GM13976 (cell line): ENCODE results near the gene SP110.
A peak's percentile ranks its signal among the peaks of the same experiment; 100 is the strongest.

Source experiments
- DNase-seq: peaks from one replicate; pipeline ENCODE4 v3.0.0; 2012; ENCODE audit warnings: low spot score
- CTCF ChIP-seq: IDR thresholded peaks from 2 replicates; pipeline ENCODE4 v1.5.1; 2012; ENCODE audit warnings: borderline replicate concordance, mild to moderate bottlenecking; ENCODE audit not compliant: insufficient read depth; ENCODE audit errors: extremely low read depth, missing control alignments, control extremely low read depth
- in situ Hi-C: fragments of 300-500 bp; cut with MboI; formaldehyde crosslinking; loops from one replicate; pipeline ENCODE4 v1.12.0; 2022; ENCODE audit warnings: low sequenced_read_pairs, mixed read lengths, inconsistent platforms; ENCODE audit not compliant: unreplicated experiment

The SP110 gene

GRCh38 chr2:230234845-230235244 lies 15.1 kb upstream of the SP110 start:
- TF ChIP-seq CTCF, result no peak
- in situ Hi-C loops, result no loop called here
- peak; percentile 26 for DNase-seq

GRCh38 chr2:230234122-230234722 lies 14.4 kb upstream of the SP110 start:
- no peak for DNase-seq
- TF ChIP-seq CTCF, result no peak
- in situ Hi-C loops, result no loop called here

GRCh38 chr2:230231251-230231650 lies 11.5 kb upstream of the SP110 start:
- no peak for DNase-seq
- in situ Hi-C loops, result no loop called here
- TF ChIP-seq CTCF, result no peak

GRCh38 chr2:230230496-230231200 lies 10.9 kb upstream of the SP110 start:
- in situ Hi-C loops, result no loop called here

GRCh38 chr2:230230087-230230486 lies 10.3 kb upstream of the SP110 start:
- TF ChIP-seq CTCF, result no peak
- DNase-seq, result no peak

More at GRCh38 chr2:230230496-230231200, 10.9 kb upstream of the SP110 start:
- no peak for TF ChIP-seq CTCF
- DNase-seq, result no peak

GRCh38 chr2:230227216-230227615 lies 7.4 kb upstream of the SP110 start:
- no peak for TF ChIP-seq CTCF
- DNase-seq, result no peak
- in situ Hi-C loops, result no loop called here

More at GRCh38 chr2:230230087-230230486, 10.3 kb upstream of the SP110 start:
- in situ Hi-C loops, result no loop called here
